ENCODE results near the gene ENOX1.

DNA sequence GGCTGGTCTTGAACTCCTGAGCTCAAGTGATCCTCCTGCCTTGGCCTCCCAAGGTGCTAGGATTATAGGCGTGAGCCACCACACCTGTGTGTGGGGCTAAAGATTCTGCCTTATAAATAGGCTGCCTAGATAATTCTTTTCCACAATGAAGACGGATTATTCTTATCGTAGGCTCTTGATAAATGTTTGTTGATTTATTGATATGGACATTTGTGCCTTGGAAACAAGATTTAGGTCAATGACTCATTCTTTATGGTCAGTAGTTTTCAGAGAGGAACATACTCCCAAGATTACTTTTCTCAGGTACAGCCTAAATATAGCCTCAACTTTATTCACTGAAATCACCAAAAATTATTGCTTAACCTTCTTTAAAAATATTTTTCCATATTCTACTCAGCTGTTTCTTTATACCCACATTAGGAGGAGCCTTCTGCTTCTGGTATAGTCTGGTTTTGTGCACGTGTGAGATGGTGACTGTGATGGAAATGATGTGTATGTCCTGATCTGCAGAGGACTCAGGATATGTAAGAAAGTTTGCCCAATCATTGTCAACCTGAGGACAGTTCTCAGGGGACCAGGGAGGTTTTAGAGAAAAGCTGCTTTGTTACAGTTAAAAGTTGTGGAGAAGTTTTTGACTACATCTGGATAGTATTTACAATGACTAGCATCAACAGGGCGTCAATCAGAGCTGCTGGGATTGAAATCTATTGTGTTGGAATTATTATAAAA is 554.5 kb downstream of the ENOX1 start:
- TF ChIP-seq, protein P1, sequence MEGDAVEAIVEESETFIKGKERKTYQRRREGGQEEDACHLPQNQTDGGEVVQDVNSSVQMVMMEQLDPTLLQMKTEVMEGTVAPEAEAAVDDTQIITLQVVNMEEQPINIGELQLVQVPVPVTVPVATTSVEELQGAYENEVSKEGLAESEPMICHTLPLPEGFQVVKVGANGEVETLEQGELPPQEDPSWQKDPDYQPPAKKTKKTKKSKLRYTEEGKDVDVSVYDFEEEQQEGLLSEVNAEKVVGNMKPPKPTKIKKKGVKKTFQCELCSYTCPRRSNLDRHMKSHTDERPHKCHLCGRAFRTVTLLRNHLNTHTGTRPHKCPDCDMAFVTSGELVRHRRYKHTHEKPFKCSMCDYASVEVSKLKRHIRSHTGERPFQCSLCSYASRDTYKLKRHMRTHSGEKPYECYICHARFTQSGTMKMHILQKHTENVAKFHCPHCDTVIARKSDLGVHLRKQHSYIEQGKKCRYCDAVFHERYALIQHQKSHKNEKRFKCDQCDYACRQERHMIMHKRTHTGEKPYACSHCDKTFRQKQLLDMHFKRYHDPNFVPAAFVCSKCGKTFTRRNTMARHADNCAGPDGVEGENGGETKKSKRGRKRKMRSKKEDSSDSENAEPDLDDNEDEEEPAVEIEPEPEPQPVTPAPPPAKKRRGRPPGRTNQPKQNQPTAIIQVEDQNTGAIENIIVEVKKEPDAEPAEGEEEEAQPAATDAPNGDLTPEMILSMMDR (conservative IDR thresholded peaks at IDR 0.05; ENCODE audit: low read depth, low read length) = no peak
- no peak for TF ChIP-seq EZH2 (IDR thresholded peaks at IDR 0.05; ENCODE audit: low read length, unreplicated experiment)
- no peak for TF ChIP-seq EZH2phosphoT487 (IDR thresholded peaks at IDR 0.05; ENCODE audit: borderline replicate concordance, low read length)
